GM12864 (cell line): ENCODE results near the gene RSPRY1.

Experiments used
- DNase-seq: peaks from one replicate; pipeline ENCODE4 v3.0.0-alpha.2; 2011; ENCODE audit warnings: low read depth
- H3K4me3 ChIP-seq: 2 replicates; pipeline ENCODE4 v1.5.1; 2011; ENCODE audit warnings: mild to moderate bottlenecking, low read depth, low read length, control low read depth
- CTCF ChIP-seq: IDR thresholded peaks from 2 replicates; pipeline ENCODE4 v1.5.1; 2011; ENCODE audit warnings: low read depth, mild to moderate bottlenecking, moderate library complexity, low read length, control low read depth, inconsistent platforms; ENCODE audit errors: missing control alignments

Gene RSPRY1

GRCh38 chr16:57225978-57226377 is 39.8 kb downstream of the RSPRY1 start:
- no peak overlapping the region for H3K4me3 ChIP-seq
- no peak for DNase-seq
- TF ChIP-seq CTCF, result no peak

- DNase-seq, result no peak
- no peak for TF ChIP-seq CTCF
- H3K4me3 ChIP-seq, result no peak overlapping the region
Measured at GRCh38 chr16:57226701-57227621, 40.8 kb downstream of the RSPRY1 start.

GRCh38 chr16:57229079-57229478 is 43.0 kb downstream of the RSPRY1 start:
- DNase-seq, result no peak
- no peak overlapping the region for H3K4me3 ChIP-seq
- TF ChIP-seq CTCF, result no peak

- TF ChIP-seq CTCF, result no peak
- no peak for DNase-seq
- no peak overlapping the region for H3K4me3 ChIP-seq
Measured at GRCh38 chr16:57231821-57232350, 45.8 kb downstream of the RSPRY1 start.

GRCh38 chr16:57233944-57234706 is 48.0 kb downstream of the RSPRY1 start:
- H3K4me3 ChIP-seq, result no peak overlapping the region
- TF ChIP-seq CTCF, result no peak
- no peak for DNase-seq

GRCh38 chr16:57234707-57235092 is 48.6 kb downstream of the RSPRY1 start:
- no peak overlapping the region for H3K4me3 ChIP-seq
- no peak for DNase-seq
- no peak for TF ChIP-seq CTCF
